ENCODE results near the gene TEX29.

Gene TEX29

GRCh38 chr13:111319998-111320911 lies at the start of gene TEX29:
TSS of gene TEX29 (plus strand) at chr13:111320642. CDS start at chr13:111320891, 249 bp downstream.
- no peaks in the 10 kb centered on the region for H3K27me3 ChIP-seq (ENCODE audit: control insufficient read depth in 1 of 2, insufficient read depth in 2 of 2, low read length in 2 of 2)
- no peak within 1 kb of the TSS for H3K4me3 ChIP-seq (ENCODE audit: low read length in 2 of 2)
- H3K4me1 ChIP-seq (ENCODE audit: control insufficient read depth, insufficient read depth, low read length): no peaks in the 10 kb centered on the region
- no peak within 1 kb of the TSS for H3K27ac ChIP-seq (ENCODE audit: low read length)
- H3K9me3 ChIP-seq (ENCODE audit: control insufficient read depth in 2 of 2, low read length in 2 of 2): no peaks in the 10 kb centered on the region
- peaks cover 0 to 2% of the 10 kb centered on the region in 2 donors for H3K36me3 ChIP-seq (ENCODE audit: control insufficient read depth in 2 of 2, insufficient read depth in 2 of 2, low read length in 2 of 2)
- no peak within 1 kb of the TSS for H3K9ac ChIP-seq (ENCODE audit: low read length in 2 of 2)

GRCh38 chr13:111270765-111271698 lies 49.4 kb upstream of the TEX29 start:
- peaks cover 23 to 38% of the 10 kb centered on the region in 2 donors for H3K36me3 ChIP-seq (ENCODE audit: control insufficient read depth in 2 of 2, insufficient read depth in 2 of 2, low read length in 2 of 2)
- H3K27ac ChIP-seq (ENCODE audit: low read length): no peak overlapping the region
- H3K9ac ChIP-seq (ENCODE audit: low read length in 2 of 2): no peak overlapping the region

DNA sequence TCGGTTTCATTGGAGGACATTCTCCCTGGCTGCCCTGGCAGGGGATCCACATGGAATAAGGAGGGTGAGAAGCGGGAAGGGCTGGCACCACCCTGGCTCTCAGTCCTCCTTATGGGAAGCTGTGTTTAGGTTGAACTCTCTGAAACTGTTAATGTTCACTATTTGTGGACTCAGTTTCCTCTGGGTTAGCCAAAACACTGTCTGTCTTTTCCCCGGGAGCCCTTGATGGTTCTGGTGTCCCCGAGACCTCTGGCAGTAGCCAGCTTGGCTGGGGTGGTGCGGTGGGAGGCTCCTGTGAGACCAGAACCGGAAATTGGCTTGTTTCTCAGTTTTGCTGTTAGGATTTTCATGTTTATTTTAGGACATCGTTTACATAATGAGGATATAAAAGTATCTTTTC lies 48.3 kb upstream of the TEX29 start:
- H3K27ac ChIP-seq (ENCODE audit: low read length): no peak overlapping the region
- H3K27me3 ChIP-seq (ENCODE audit: control insufficient read depth in 1 of 2, insufficient read depth in 2 of 2, low read length in 2 of 2): no peaks in the 10 kb centered on the region
- H3K9ac ChIP-seq (ENCODE audit: low read length in 2 of 2): no peak overlapping the region
- H3K36me3 ChIP-seq (ENCODE audit: control insufficient read depth in 2 of 2, insufficient read depth in 2 of 2, low read length in 2 of 2): peaks cover 27 to 40% of the 10 kb centered on the region in 2 donors
- no peak overlapping the region for H3K4me3 ChIP-seq (ENCODE audit: low read length in 2 of 2)
- H3K9me3 ChIP-seq (ENCODE audit: control insufficient read depth in 2 of 2, low read length in 2 of 2): no peaks in the 10 kb centered on the region
- peaks cover 18% of the 10 kb centered on the region for H3K4me1 ChIP-seq (ENCODE audit: control insufficient read depth, insufficient read depth, low read length)

More at GRCh38 chr13:111270765-111271698, 49.4 kb upstream of the TEX29 start:
- H3K9me3 ChIP-seq (ENCODE audit: control insufficient read depth in 2 of 2, low read length in 2 of 2): no peaks in the 10 kb centered on the region
- H3K4me1 ChIP-seq (ENCODE audit: control insufficient read depth, insufficient read depth, low read length): peaks cover 18% of the 10 kb centered on the region
- H3K4me3 ChIP-seq (ENCODE audit: low read length in 2 of 2): no peak overlapping the region
- no peaks in the 10 kb centered on the region for H3K27me3 ChIP-seq (ENCODE audit: control insufficient read depth in 1 of 2, insufficient read depth in 2 of 2, low read length in 2 of 2)

GRCh38 chr13:111275382-111275781 lies 45.1 kb upstream of the TEX29 start:
- Histone ChIP-seq H3K9ac (ENCODE audit: low read length in 2 of 2) (no peak overlapping the region), H3K27me3 (ENCODE audit: control insufficient read depth in 1 of 2, insufficient read depth in 2 of 2, low read length in 2 of 2) (no peaks in the 10 kb centered on the region), H3K4me3 (ENCODE audit: low read length in 2 of 2) (no peak overlapping the region), H3K9me3 (ENCODE audit: control insufficient read depth in 2 of 2, low read length in 2 of 2) (no peaks in the 10 kb centered on the region), H3K4me1 (ENCODE audit: control insufficient read depth, insufficient read depth, low read length) (peaks cover 17% of the 10 kb centered on the region), H3K27ac (ENCODE audit: low read length) (no peak overlapping the region), H3K36me3 (ENCODE audit: control insufficient read depth in 2 of 2, insufficient read depth in 2 of 2, low read length in 2 of 2) (peaks cover 25 to 47% of the 10 kb centered on the region in 2 donors)

GRCh38 chr13:111275995-111276618 lies 44.3 kb upstream of the TEX29 start:
- Histone ChIP-seq H3K9ac (ENCODE audit: low read length in 2 of 2) (no peak overlapping the region), H3K4me3 (ENCODE audit: low read length in 2 of 2) (no peak overlapping the region), H3K9me3 (ENCODE audit: control insufficient read depth in 2 of 2, low read length in 2 of 2) (no peaks in the 10 kb centered on the region), H3K36me3 (ENCODE audit: control insufficient read depth in 2 of 2, insufficient read depth in 2 of 2, low read length in 2 of 2) (peaks cover 25 to 48% of the 10 kb centered on the region in 2 donors), H3K4me1 (ENCODE audit: control insufficient read depth, insufficient read depth, low read length) (peaks cover 16% of the 10 kb centered on the region), H3K27ac (ENCODE audit: low read length) (no peak overlapping the region), H3K27me3 (ENCODE audit: control insufficient read depth in 1 of 2, insufficient read depth in 2 of 2, low read length in 2 of 2) (no peaks in the 10 kb centered on the region)

- Histone ChIP-seq H3K9ac (ENCODE audit: low read length in 2 of 2) (no peak overlapping the region), H3K4me3 (ENCODE audit: low read length in 2 of 2) (no peak overlapping the region), H3K27ac (ENCODE audit: low read length) (no peak overlapping the region), H3K9me3 (ENCODE audit: control insufficient read depth in 2 of 2, low read length in 2 of 2) (no peaks in the 10 kb centered on the region), H3K4me1 (ENCODE audit: control insufficient read depth, insufficient read depth, low read length) (peaks cover 23% of the 10 kb centered on the region), H3K27me3 (ENCODE audit: control insufficient read depth in 1 of 2, insufficient read depth in 2 of 2, low read length in 2 of 2) (no peaks in the 10 kb centered on the region), H3K36me3 (ENCODE audit: control insufficient read depth in 2 of 2, insufficient read depth in 2 of 2, low read length in 2 of 2) (peaks cover 23 to 45% of the 10 kb centered on the region in 2 donors)
Observed at GRCh38 chr13:111278258-111278657, 42.2 kb upstream of the TEX29 start.

DNA sequence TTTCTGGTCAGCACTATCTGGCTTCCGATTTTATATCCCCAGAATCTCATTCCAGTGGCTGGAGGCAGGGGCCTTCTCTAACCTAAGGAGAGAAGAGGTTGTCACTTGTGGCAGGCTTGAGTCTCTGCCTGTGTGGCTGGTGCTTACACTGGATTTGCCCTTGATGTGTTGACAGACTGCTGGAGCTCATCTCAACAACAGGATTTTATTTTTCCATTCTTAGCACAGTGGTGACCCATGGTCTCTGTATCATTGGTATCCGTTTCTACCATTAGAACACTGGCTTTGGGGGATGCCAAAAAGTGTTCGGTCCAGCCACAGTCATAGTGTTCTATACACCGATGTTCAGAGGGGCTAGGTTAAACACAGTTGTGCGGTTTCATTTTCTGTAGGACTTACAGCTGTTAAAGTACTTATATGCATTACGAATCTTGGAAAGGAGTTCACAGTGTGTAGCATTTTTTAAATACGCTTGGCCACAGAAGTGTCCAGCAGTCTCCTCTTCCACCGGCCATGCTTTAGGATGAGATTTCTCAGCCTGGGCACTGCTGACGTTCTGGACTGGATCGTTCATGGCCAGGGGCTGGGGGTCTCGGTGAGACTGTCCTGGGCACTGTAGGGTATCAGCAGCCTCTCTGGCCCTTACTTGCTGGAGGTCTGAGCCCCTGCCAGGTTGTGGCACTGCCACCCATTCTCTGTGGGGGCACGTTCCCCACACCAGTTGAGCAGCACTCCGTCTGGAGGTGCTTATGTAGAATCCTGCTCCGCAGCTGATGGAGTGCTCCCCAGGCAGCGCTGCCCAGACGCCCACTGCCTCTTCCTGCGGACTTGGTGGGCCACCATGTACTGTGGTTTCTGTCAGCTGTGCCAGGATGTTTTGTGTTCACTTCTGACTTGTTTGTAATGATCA lies 41.4 kb upstream of the TEX29 start:
- Histone ChIP-seq H3K27me3 (ENCODE audit: control insufficient read depth in 1 of 2, insufficient read depth in 2 of 2, low read length in 2 of 2) (no peaks in the 10 kb centered on the region), H3K4me1 (ENCODE audit: control insufficient read depth, insufficient read depth, low read length) (peaks cover 26% of the 10 kb centered on the region), H3K36me3 (ENCODE audit: control insufficient read depth in 2 of 2, insufficient read depth in 2 of 2, low read length in 2 of 2) (peaks cover 30 to 43% of the 10 kb centered on the region in 2 donors), H3K4me3 (ENCODE audit: low read length in 2 of 2) (no peak overlapping the region), H3K9me3 (ENCODE audit: control insufficient read depth in 2 of 2, low read length in 2 of 2) (no peaks in the 10 kb centered on the region), H3K9ac (ENCODE audit: low read length in 2 of 2) (no peak overlapping the region), H3K27ac (ENCODE audit: low read length) (no peak overlapping the region)

GRCh38 chr13:111280226-111280625 lies 40.2 kb upstream of the TEX29 start:
- Histone ChIP-seq H3K36me3 (ENCODE audit: control insufficient read depth in 2 of 2, insufficient read depth in 2 of 2, low read length in 2 of 2) (peaks cover 30 to 48% of the 10 kb centered on the region in 2 donors), H3K9me3 (ENCODE audit: control insufficient read depth in 2 of 2, low read length in 2 of 2) (no peaks in the 10 kb centered on the region), H3K27me3 (ENCODE audit: control insufficient read depth in 1 of 2, insufficient read depth in 2 of 2, low read length in 2 of 2) (no peaks in the 10 kb centered on the region), H3K4me3 (ENCODE audit: low read length in 2 of 2) (no peak overlapping the region), H3K4me1 (ENCODE audit: control insufficient read depth, insufficient read depth, low read length) (peaks cover 26% of the 10 kb centered on the region), H3K9ac (ENCODE audit: low read length in 2 of 2) (no peak overlapping the region), H3K27ac (ENCODE audit: low read length) (peak overlapping the region; percentile 86)

DNA sequence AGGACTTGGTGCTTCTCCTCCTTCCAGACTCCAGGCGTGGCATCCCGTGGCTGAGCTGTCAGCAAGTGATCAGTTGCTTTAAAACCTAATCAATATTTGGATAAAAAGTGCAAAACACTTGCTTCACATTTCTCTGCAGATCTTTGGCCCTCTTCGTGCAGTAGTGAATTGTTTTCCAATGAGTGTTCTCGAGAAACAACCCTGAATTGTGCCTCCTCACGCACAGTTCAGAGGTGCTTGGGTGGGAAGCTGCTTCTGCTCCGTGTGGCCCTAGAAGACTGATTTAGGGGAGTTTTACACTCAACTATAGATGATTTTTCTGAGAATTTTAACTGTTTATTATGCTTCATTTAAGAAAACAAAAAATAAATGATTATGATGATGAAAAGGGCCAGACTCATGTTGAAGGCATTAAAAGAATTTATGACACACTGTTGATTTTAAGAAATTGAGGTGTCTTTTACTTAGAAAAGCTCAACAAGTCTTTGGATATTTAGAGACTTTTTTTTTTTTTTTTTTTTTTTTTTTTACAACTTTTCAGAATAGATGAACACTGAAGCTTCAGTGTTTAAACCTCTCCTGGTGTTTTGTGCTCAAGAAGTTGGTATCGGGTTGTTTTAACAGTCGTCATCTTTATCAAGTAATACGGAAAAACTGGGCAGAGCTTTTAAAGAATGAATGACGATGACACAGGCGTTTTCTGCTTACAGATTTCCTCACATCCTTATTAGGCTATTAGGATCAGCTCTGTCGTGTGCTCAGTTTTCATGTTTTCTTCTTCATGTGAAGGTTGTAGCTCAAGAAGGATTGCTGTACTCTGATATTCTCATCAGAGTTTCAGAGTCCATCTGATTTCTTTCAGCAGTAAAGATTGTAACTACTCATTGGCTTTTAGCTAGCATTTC lies 39.5 kb upstream of the TEX29 start:
- Histone ChIP-seq H3K36me3 (ENCODE audit: control insufficient read depth in 2 of 2, insufficient read depth in 2 of 2, low read length in 2 of 2) (peaks cover 24 to 46% of the 10 kb centered on the region in 2 donors), H3K9ac (ENCODE audit: low read length in 2 of 2) (no peak overlapping the region)

More for the DNA sequence above, 39.5 kb upstream of the TEX29 start:
- Histone ChIP-seq H3K27ac (ENCODE audit: low read length) (peak overlapping the region; percentile 86), H3K27me3 (ENCODE audit: control insufficient read depth in 1 of 2, insufficient read depth in 2 of 2, low read length in 2 of 2) (no peaks in the 10 kb centered on the region), H3K4me3 (ENCODE audit: low read length in 2 of 2) (no peak overlapping the region), H3K9me3 (ENCODE audit: control insufficient read depth in 2 of 2, low read length in 2 of 2) (no peaks in the 10 kb centered on the region), H3K4me1 (ENCODE audit: control insufficient read depth, insufficient read depth, low read length) (peaks cover 26% of the 10 kb centered on the region)
